Thyroid gland (tissue), 4 donors: ENCODE measurements around the gene EXD1.

ENCODE experiments used
- POLR2A ChIP-seq, 2 donors: fragments of 450-650 bp; IDR thresholded peaks; one replicate each; pipeline ENCODE4 v1.6.1; 2017; ENCODE audit warnings: antibody characterized with exemption in 2 of 2, mild to moderate bottlenecking in 2 of 2, moderate library complexity in 1 of 2
- TF ChIP-seq, protein P1 (sequence below), 6 experiments: fragments of 200-600 bp in 3 of 6; fragments of 450-650 bp in 3 of 6; sonication (generic) in 3 of 6; IDR thresholded peaks; one replicate each; pipeline ENCODE4 v1.5.1; 2016 to 2019; ENCODE audit warnings: antibody characterized with exemption in 6 of 6, mild to moderate bottlenecking in 2 of 6, inconsistent platforms in 1 of 6, moderate library complexity in 1 of 6

DNA sequence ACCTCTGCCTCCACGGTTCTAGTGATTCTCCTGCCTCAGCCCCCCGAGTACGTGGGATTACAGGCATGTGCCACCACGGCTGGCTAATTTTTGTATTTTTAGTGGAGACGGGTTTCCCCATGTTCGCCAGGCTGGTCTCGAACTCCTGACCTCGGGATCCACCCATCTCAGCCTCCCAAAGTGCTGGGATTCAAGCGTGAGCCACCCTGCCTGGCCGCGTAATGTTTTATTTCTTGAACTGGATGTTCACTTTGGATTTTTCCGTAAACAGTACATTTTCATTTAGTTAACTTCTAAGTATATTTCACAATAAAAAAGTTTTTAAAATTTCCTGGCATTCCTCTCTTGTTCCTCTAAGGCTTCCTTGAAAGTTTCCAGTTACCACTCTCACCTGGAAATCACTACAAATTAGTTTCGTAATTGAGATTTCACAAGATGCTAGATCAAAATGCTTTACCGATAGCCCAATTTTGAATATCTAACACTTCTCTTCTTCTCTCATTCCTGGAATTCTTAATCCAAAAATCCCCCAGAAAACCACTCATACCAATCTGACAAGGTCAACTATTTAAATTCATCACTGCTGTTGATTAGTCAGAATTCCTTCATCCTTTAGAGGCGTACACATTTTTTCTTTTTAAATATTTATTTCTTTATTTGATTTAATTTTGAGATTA lies 69.8 kb downstream of the EXD1 start:
- TF ChIP-seq, protein P1, sequence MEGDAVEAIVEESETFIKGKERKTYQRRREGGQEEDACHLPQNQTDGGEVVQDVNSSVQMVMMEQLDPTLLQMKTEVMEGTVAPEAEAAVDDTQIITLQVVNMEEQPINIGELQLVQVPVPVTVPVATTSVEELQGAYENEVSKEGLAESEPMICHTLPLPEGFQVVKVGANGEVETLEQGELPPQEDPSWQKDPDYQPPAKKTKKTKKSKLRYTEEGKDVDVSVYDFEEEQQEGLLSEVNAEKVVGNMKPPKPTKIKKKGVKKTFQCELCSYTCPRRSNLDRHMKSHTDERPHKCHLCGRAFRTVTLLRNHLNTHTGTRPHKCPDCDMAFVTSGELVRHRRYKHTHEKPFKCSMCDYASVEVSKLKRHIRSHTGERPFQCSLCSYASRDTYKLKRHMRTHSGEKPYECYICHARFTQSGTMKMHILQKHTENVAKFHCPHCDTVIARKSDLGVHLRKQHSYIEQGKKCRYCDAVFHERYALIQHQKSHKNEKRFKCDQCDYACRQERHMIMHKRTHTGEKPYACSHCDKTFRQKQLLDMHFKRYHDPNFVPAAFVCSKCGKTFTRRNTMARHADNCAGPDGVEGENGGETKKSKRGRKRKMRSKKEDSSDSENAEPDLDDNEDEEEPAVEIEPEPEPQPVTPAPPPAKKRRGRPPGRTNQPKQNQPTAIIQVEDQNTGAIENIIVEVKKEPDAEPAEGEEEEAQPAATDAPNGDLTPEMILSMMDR (IDR thresholded peaks at IDR 0.05) = no peak
- TF ChIP-seq POLR2A (IDR thresholded peaks at IDR 0.05) = no peak
